Measurements from ENCODE around the gene NKIRAS2.
A peak's percentile ranks its signal among the peaks of the same experiment; 100 is the strongest.
"Not testable (repeated sequence)": the region's sequence is repeated elsewhere in the genome, so short reads cannot be mapped to it uniquely, and the experiment has no call there.

Gene NKIRAS2

GRCh38 chr17:42000413-42001133 is 19.3 kb upstream of the NKIRAS2 start:
- DNase-seq, result no peak

DNA sequence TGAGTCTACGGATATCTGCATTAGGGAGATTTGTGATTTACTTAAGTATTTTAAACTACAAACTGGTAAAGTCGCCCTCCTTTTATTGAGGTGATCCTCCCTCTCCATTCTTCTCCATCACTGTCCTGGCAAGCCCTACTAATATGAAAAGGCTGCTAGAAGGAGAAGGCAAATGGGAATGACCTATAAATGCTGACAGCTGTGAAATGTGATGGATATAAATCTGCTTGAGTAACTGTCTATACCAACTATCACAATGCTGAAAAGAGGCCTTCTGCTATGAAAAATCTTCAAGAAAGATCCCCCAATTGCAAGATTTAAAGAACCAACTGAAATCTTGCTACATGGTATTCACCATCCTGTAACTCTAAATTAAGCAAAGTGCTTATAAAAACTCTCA is 18.2 kb upstream of the NKIRAS2 start:
- DNase-seq, result no peak

GRCh38 chr17:42002175-42002791 is 17.6 kb upstream of the NKIRAS2 start:
- no peak for DNase-seq

DNA sequence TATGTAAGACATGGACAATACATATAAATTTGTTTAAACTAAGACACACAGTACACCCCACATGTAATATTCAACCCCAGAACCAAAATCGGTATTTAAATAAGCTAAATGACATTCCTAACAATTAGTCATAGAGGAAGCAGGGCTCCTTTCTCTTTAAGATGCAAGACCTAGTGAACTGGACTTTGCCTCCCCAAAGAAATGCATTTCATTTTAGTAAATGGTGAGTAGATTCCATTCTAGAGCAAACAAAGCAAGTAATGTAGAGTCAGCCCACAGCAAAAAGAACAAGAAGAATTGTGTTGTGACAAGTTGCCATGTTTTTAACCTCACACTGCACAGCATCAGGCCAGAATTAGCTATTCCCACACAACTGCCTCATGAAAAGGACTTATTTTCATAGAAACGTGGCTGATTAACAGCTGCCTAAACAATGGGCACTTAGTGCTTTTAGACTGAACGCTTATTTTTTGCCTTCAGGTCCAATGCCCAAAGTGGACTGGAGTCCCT is 17.0 kb upstream of the NKIRAS2 start:
- no peak for DNase-seq

GRCh38 chr17:42005166-42005565 is 14.7 kb upstream of the NKIRAS2 start:
- DNase-seq, result no peak

- DNase-seq, result no peak
These were observed 10.7 kb upstream of the NKIRAS2 start for GRCh38 chr17:42009170-42009569.

- not testable (repeated sequence) for DNase-seq
These were observed 9.6 kb upstream of the NKIRAS2 start for GRCh38 chr17:42010266-42010680.

GRCh38 chr17:42010898-42011516 is 8.9 kb upstream of the NKIRAS2 start:
- no peak for DNase-seq

DNA sequence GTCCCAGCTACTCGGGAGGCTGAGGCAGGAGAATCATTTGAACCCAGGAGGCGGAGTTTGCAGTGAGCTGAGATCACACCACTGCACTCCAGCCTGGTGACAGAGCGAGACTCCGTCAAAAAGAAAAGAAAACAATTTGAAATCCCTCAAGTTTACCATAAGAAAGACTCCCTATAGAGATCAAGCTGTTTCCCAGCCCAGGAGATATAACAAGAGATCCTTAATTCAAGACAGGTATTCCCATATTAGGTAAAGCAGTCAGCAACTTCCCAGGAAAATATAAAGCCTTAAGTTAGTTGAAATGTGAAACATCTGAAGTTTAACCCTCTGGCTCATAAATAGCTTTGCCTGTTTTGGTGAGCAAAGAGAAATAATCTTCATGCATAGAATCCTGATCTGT is 7.5 kb upstream of the NKIRAS2 start:
- DNase-seq, result not testable (repeated sequence)

DNA sequence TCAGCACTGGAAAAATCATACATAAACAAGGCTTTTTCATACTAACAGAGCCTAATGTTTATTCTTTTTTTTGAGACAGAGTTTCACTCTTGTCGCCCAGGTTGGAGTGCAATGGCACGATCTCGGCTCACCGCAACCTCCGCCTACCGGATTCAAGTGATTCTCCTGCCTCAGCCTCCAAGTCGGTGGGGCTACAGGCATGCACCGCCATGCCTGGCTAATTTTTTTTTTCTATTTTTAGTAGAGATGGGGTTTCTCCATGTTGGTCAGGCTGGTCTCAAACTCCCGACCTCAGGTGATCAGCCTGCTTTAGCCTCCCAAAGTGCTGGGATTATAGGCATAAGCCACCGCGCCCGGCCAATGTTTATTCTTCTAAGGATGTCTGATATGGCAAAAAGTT is 6.2 kb upstream of the NKIRAS2 start:
- DNase-seq, result not testable (repeated sequence)

GRCh38 chr17:42016411-42016831 is 3.5 kb upstream of the NKIRAS2 start:
- no peak for DNase-seq

GRCh38 chr17:42016941-42017865 is 2.7 kb upstream of the NKIRAS2 start, which contains the start of gene DNAJC7:
DNAJC7 (minus strand) TSS chr17:42017439; CDS start chr17:42017416, 23 bp downstream.
- peak; percentile 88 for DNase-seq

GRCh38 chr17:42017866-42018200 is 2.1 kb upstream of the NKIRAS2 start:
- DNase-seq, result no peak

- no peak for DNase-seq
These were observed 1.6 kb upstream of the NKIRAS2 start for GRCh38 chr17:42018339-42018738.

DNA sequence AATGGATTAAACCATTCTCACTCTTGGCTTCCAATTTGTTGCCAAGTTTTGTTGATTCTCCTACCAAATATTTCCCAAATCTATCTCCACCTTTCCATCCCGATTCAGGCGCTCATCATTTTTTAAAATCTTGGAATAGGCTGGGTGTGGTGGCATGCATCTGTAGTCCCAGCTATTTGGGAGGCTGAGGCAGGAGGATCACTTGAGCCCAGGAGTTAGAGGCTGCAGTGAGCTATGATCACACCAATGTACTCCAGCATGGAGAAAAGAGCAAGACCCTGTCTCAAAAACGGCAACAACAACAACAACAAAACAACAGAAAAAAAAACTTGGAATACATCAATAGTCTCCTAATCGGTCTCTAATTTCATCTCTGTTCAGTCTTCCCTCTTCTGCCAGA is 902 bp upstream of the NKIRAS2 start:
- no peak for DNase-seq

GRCh38 chr17:42020845-42021244 is 955 bp downstream of the NKIRAS2 start:
- DNase-seq, result not testable (repeated sequence)

GRCh38 chr17:42023524-42024349 is 3.8 kb downstream of the NKIRAS2 start:
- DNase-seq, result no peak

GRCh38 chr17:42025191-42025579 is 5.3 kb downstream of the NKIRAS2 start:
- DNase-seq, result no peak

GRCh38 chr17:42025936-42026335 is 6.0 kb downstream of the NKIRAS2 start:
- DNase-seq, result no peak

GRCh38 chr17:42026857-42027589 is 7.1 kb downstream of the NKIRAS2 start:
- no peak for DNase-seq

- no peak for DNase-seq
These were observed 7.7 kb downstream of the NKIRAS2 start for GRCh38 chr17:42027590-42027889.

Measured in NCI-H526 treated with DMSO at 0.1 percent for 48 hours (cell line).